ENCODE results near the gene CNTNAP2. TPM values are rescaled to one million over a fixed set of nuclear protein-coding genes. Genes with fewer than 3 reads are reported as not detected.
"Not testable (repeated sequence)": the region's sequence is repeated elsewhere in the genome, so short reads cannot be mapped to it uniquely, and the experiment has no call there.

The CNTNAP2 gene
- total and polyA plus RNA-seq, 2 of the 4 experiments (the other 2 are of a cell fraction): not detected

- ATAC-seq (ENCODE audit: low read depth); H2AFZ ChIP-seq (replicated peaks; ENCODE audit: low read length, poor library complexity); POLR2A ChIA-PET (ENCODE audit: unreplicated experiment); H3K9me3 ChIP-seq (ENCODE audit: control insufficient read depth, insufficient read depth, low read length); dilution Hi-C loops (cut with HindIII; ENCODE audit: low sequenced_read_pairs, unreplicated experiment); H4K8ac ChIP-seq (ENCODE audit: low read depth in 2 of 2, low read length in 2 of 2); H3K14ac ChIP-seq (replicated peaks; ENCODE audit: low read depth, low read length); H3K18ac ChIP-seq (ENCODE audit: low read depth, low read length); BruUV-seq (replicated peaks); H3K27me3 ChIP-seq (ENCODE audit: control insufficient read depth, insufficient read depth, low read length); H3K79me1 ChIP-seq (ENCODE audit: low read depth in 1 of 2, low read length in 2 of 2); H4K5ac ChIP-seq (ENCODE audit: low read depth, low read length); H2AK9ac ChIP-seq (replicated peaks; ENCODE audit: low read depth, low read length, poor library complexity); H3K4me2 ChIP-seq (ENCODE audit: low read depth, low read length); H3K9ac ChIP-seq (ENCODE audit: low read depth, low read length); H3K56ac ChIP-seq (ENCODE audit: extremely low read depth, insufficient read depth, low read length); H2AK5ac ChIP-seq (ENCODE audit: low read depth, low read length); H4K91ac ChIP-seq (ENCODE audit: insufficient read depth, low read depth, low read length); H2BK15ac ChIP-seq (ENCODE audit: low read depth, low read length); H3K27ac ChIP-seq (ENCODE audit: insufficient read depth, low read length); H3K4me3 ChIP-seq (ENCODE audit: insufficient read depth, low read depth, low read length); intact Hi-C loops (cut with micrococcal nuclease); in situ Hi-C loops (cut with MboI; ENCODE audit: low sequenced_read_pairs); DNase-seq; H2BK20ac ChIP-seq (ENCODE audit: low read depth, low read length); H3K36me3 ChIP-seq (ENCODE audit: control insufficient read depth, insufficient read depth, low read length); H2BK120ac ChIP-seq (ENCODE audit: low read depth, low read length); H3K4ac ChIP-seq (ENCODE audit: low read depth, low read length); H3K9me1 ChIP-seq (ENCODE audit: insufficient read depth, low read length); H3K4me1 ChIP-seq (ENCODE audit: control insufficient read depth, insufficient read depth, low read length); H2BK5ac ChIP-seq (ENCODE audit: low read depth, low read length, poor library complexity, severe bottlenecking); CTCF ChIA-PET; H4K20me1 ChIP-seq (ENCODE audit: insufficient read depth, low read length); H3K23ac ChIP-seq (ENCODE audit: low read depth, low read length): not testable (repeated sequence)
- 18% methylated on average over 3 of the region's 7 CpGs; no CpG with 5 or more reads in 1 of the 2 experiments for whole genome bisulfite sequencing, 2 experiments (ENCODE audit: extremely low coverage in 2 of 2, insufficient read length in 1 of 2)
Measured at GRCh38 chr7:146248744-146249143, 132.1 kb downstream of the CNTNAP2 start.
